Activated CD8-positive, alpha-beta T cell treated with anti-CD3 and anti-CD28 coated beads for 36 hours (primary cell): ENCODE measurements around the gene GPN2. TPM values are rescaled to one million over a fixed set of nuclear protein-coding genes. Genes with fewer than 3 reads are reported as not detected.

ENCODE experiments used
- ATAC-seq: fragments of 200-7000 bp; cut with Tn5 transposase; one replicate; pipeline ENCODE4 v1.10.0; 2021; ENCODE audit warnings: mild to moderate bottlenecking, moderate library complexity
- CTCF ChIA-PET: fragments of 350-600 bp; sonication (Branson Sonifier 250); formaldehyde crosslinking; loops from one replicate; lab custom pipeline; 2021; ENCODE audit warnings: antibody characterized with exemption; lab: Charles Lee
- POLR2A ChIA-PET: fragments of 350-600 bp; sonication (Branson Sonifier 250); formaldehyde crosslinking; loops from one replicate; lab custom pipeline; 2021; ENCODE audit warnings: antibody characterized with exemption; lab: Charles Lee
- DNase-seq: peaks from one replicate; pipeline ENCODE4 v3.0.0-alpha.2; 2020
- H3K27ac Mint-ChIP-seq: one replicate; pipeline ENCODE4 v1.8.0; 2021; ENCODE audit warnings: mild to moderate bottlenecking, mixed read lengths
- H3K27me3 Mint-ChIP-seq: one replicate; pipeline ENCODE4 v1.8.0; 2021; ENCODE audit warnings: mixed read lengths
- H3K36me3 Mint-ChIP-seq: one replicate; pipeline ENCODE4 v1.8.0; 2021; ENCODE audit warnings: low read depth, mixed read lengths
- H3K4me1 Mint-ChIP-seq: one replicate; pipeline ENCODE4 v1.8.0; 2021; ENCODE audit warnings: low read depth, mixed read lengths
- H3K4me3 Mint-ChIP-seq: one replicate; pipeline ENCODE4 v1.8.0; 2021; ENCODE audit warnings: mild to moderate bottlenecking, moderate library complexity, mixed read lengths
- H3K9me3 Mint-ChIP-seq: one replicate; pipeline ENCODE4 v1.8.0; 2021; ENCODE audit warnings: mixed read lengths
- CTCF ChIP-seq: fragments of 200-600 bp; IDR thresholded peaks from one replicate; pipeline ENCODE4 v1.8.0; 2022; ENCODE audit warnings: antibody characterized with exemption, mild to moderate bottlenecking
- intact Hi-C: fragments of 100-400 bp; cut with micrococcal nuclease; formaldehyde crosslinking; loops from one replicate; pipeline ENCODE4 v1.10.0; 2022
- total RNA-seq, 2 experiments: library from RNA; stranded (reverse); gene quantifications; one replicate each; pipeline ENCODE4 v1.2.3, GENCODE V29; 2021

The GPN2 gene
- total RNA-seq, 2 experiments from 2014 or later: 45.9 to 47.9 TPM

- TF ChIP-seq CTCF: no peak
- DNase-seq: no peak
- ATAC-seq: no peak
- no peak overlapping the region for H3K4me3 Mint-ChIP-seq
- H3K36me3 Mint-ChIP-seq: no peaks in the 10 kb centered on the region
- POLR2A ChIA-PET: interaction anchor here (2.3 kb wide), 1 partner anchor 12 kb away, joined by 8 read pairs; the partner anchor contains the start of gene GPATCH3
- H3K4me1 Mint-ChIP-seq: no peaks in the 10 kb centered on the region
- no peaks in the 10 kb centered on the region for H3K27me3 Mint-ChIP-seq
- intact Hi-C loops: no loop called here
- H3K27ac Mint-ChIP-seq: no peak overlapping the region
- no peaks in the 10 kb centered on the region for H3K9me3 Mint-ChIP-seq
- CTCF ChIA-PET: interaction anchor here (1.3 kb wide), 1 partner anchor 11 kb away, joined by 4 read pairs; the partner anchor contains the start of gene GPATCH3
These were observed 22.0 kb upstream of the GPN2 start for GRCh38 chr1:26912147-26912490.

- CTCF ChIA-PET: interaction anchor here (0.7 kb wide), 1 partner anchor 86 kb away, joined by 3 read pairs; no protein-coding TSS in a partner anchor
These were observed 21.5 kb upstream of the GPN2 start for GRCh38 chr1:26911399-26912146.

GRCh38 chr1:26910343-26911160, 20.5 kb upstream of the GPN2 start:
- no peaks in the 10 kb centered on the region for H3K9me3 Mint-ChIP-seq
- no peaks in the 10 kb centered on the region for H3K36me3 Mint-ChIP-seq
- intact Hi-C loops: no loop called here
- H3K4me1 Mint-ChIP-seq: no peaks in the 10 kb centered on the region
- no peak for ATAC-seq
- no peak overlapping the region for H3K4me3 Mint-ChIP-seq
- ChIA-PET POLR2A (interaction anchor here (0.6 to 1.0 kb wide), 3 partner anchors 11 to 71 kb away, joined by 3 read pairs; partner anchors contain the start of gene GPATCH3), CTCF (no interaction called here)
- no peak for TF ChIP-seq CTCF
- no peak overlapping the region for H3K27ac Mint-ChIP-seq
- H3K27me3 Mint-ChIP-seq: no peaks in the 10 kb centered on the region
- DNase-seq: no peak

More at GRCh38 chr1:26911399-26912146, 21.5 kb upstream of the GPN2 start:
- H3K27me3 Mint-ChIP-seq: no peaks in the 10 kb centered on the region
- H3K9me3 Mint-ChIP-seq: no peaks in the 10 kb centered on the region
- H3K4me3 Mint-ChIP-seq: no peak overlapping the region
- DNase-seq: no peak
- intact Hi-C loops: no loop called here
- no peaks in the 10 kb centered on the region for H3K4me1 Mint-ChIP-seq
- ATAC-seq: no peak
- no peaks in the 10 kb centered on the region for H3K36me3 Mint-ChIP-seq
- H3K27ac Mint-ChIP-seq: no peak overlapping the region
- no peak for TF ChIP-seq CTCF
- POLR2A ChIA-PET: interaction anchor here (0.8 to 1.0 kb wide), 2 partner anchors 12 to 39 kb away, joined by 3 read pairs; partner anchors contain the start of gene GPATCH3

GRCh38 chr1:26909951-26910342, 19.9 kb upstream of the GPN2 start:
- POLR2A ChIA-PET: interaction anchor here (0.6 kb wide), 1 partner anchor 72 kb away, joined by 3 read pairs; no protein-coding TSS in a partner anchor
- CTCF ChIA-PET: no interaction called here
- intact Hi-C loops: no loop called here

More at GRCh38 chr1:26909951-26910342, 19.9 kb upstream of the GPN2 start:
- Mint-ChIP-seq H3K36me3 (no peaks in the 10 kb centered on the region), H3K9me3 (no peaks in the 10 kb centered on the region), H3K4me3 (no peak overlapping the region), H3K4me1 (no peaks in the 10 kb centered on the region), H3K27me3 (no peaks in the 10 kb centered on the region), H3K27ac (no peak overlapping the region)
- DNase-seq: no peak
- ATAC-seq: no peak
- no peak for TF ChIP-seq CTCF
